HG03097 (cell line): ENCODE data around the gene CTIF.
"Not testable (repeated sequence)": the region's sequence is repeated elsewhere in the genome, so short reads cannot be mapped to it uniquely, and the experiment has no call there.

Experiments
- ATAC-seq: cut with Tn5 transposase; IDR thresholded peaks from one replicate; pipeline ENCODE4 v1.9.1; 2021; ENCODE audit not compliant: unreplicated experiment, low FRiP score

CTIF gene

GRCh38 chr18:48638896-48639771 is 100.3 kb downstream of the CTIF start:
- ATAC-seq: no peak

- no peak for ATAC-seq
Measured at GRCh38 chr18:48639772-48640432, 101.1 kb downstream of the CTIF start.

- ATAC-seq: no peak
Measured at GRCh38 chr18:48640566-48641270, 101.9 kb downstream of the CTIF start.

- ATAC-seq: no peak
Measured at GRCh38 chr18:48641981-48642380, 103.2 kb downstream of the CTIF start.

GRCh38 chr18:48642503-48642902 is 103.7 kb downstream of the CTIF start:
- ATAC-seq: no peak

GRCh38 chr18:48643262-48643661 is 104.4 kb downstream of the CTIF start:
- ATAC-seq: no peak

GRCh38 chr18:48644029-48644428 is 105.2 kb downstream of the CTIF start:
- ATAC-seq: no peak

- no peak for ATAC-seq
Measured at GRCh38 chr18:48645427-48646002, 106.7 kb downstream of the CTIF start.

- ATAC-seq: no peak
Measured at GRCh38 chr18:48646976-48647375, 108.1 kb downstream of the CTIF start.

- ATAC-seq: no peak
Measured at GRCh38 chr18:48649231-48649630, 110.4 kb downstream of the CTIF start.

- ATAC-seq: not testable (repeated sequence)
Measured at GRCh38 chr18:48654591-48654990, 115.8 kb downstream of the CTIF start.

- ATAC-seq: no peak
Measured at GRCh38 chr18:48655508-48655907, 116.7 kb downstream of the CTIF start.

GRCh38 chr18:48656176-48656575 is 117.3 kb downstream of the CTIF start:
- ATAC-seq: no peak

- no peak for ATAC-seq
Measured at GRCh38 chr18:48656582-48656981, 117.8 kb downstream of the CTIF start.

GRCh38 chr18:48657447-48658120 is 118.8 kb downstream of the CTIF start:
- ATAC-seq: no peak

- no peak for ATAC-seq
Measured at GRCh38 chr18:48658721-48659120, 119.9 kb downstream of the CTIF start.

GRCh38 chr18:48659188-48660009 is 120.6 kb downstream of the CTIF start:
- ATAC-seq: no peak

- no peak for ATAC-seq
Measured at GRCh38 chr18:48660346-48661228, 121.8 kb downstream of the CTIF start.

GRCh38 chr18:48661421-48661820 is 122.6 kb downstream of the CTIF start:
- ATAC-seq: no peak
